H1 (cell line): ENCODE results near the gene SLC2A5. TPM values are rescaled to one million over a fixed set of nuclear protein-coding genes. Genes with fewer than 3 reads are reported as not detected.

Experiments used
- CTCF ChIA-PET: fragments of 300-600 bp; sonication (Branson Sonifier 250); formaldehyde crosslinking; loops from one replicate; lab custom pipeline; 2021; ENCODE audit not compliant: partially characterized antibody; lab: Charles Lee
- POLR2A ChIA-PET: fragments of 300-600 bp; sonication (Branson Sonifier 250); formaldehyde crosslinking; loops from one replicate; lab custom pipeline; 2021; ENCODE audit warnings: inconsistent platforms; ENCODE audit not compliant: partially characterized antibody; lab: Charles Lee
- DNase-seq, 2 experiments: peaks; one replicate each; pipeline versions ENCODE4 v3.0.0 to v3.0.0-alpha.2; 2010 to 2022; ENCODE audit warnings: low spot score in 2 of 2, low read depth in 1 of 2, mixed read lengths in 1 of 2
- FAIRE-seq: peaks from 2 replicates; lab custom pipeline; 2011; peaks lifted over from hg19 to GRCh38; lab: Jason Lieb, UNC
- H2AFZ ChIP-seq: 2 replicates; pipeline ENCODE4 v1.8.1; 2012; ENCODE audit warnings: low read length, inconsistent platforms
- H2AK5ac ChIP-seq: 2 replicates; pipeline ENCODE4 v1.6.1; 2013; ENCODE audit warnings: low read depth, low read length
- H2BK120ac ChIP-seq: replicated peaks from 2 replicates; pipeline ENCODE3; 2013; ENCODE audit warnings: low read depth, low read length, inconsistent platforms
- H2BK12ac ChIP-seq: 2 replicates; pipeline ENCODE4 v1.6.1; 2013; ENCODE audit warnings: low read depth, low read length
- H2BK15ac ChIP-seq: 2 replicates; pipeline ENCODE4 v1.6.1; 2013; ENCODE audit warnings: low read length
- H2BK20ac ChIP-seq: 2 replicates; pipeline ENCODE4 v1.6.1; 2013; ENCODE audit warnings: low read length
- H2BK5ac ChIP-seq: 2 replicates; pipeline ENCODE4 v1.6.1; 2013; ENCODE audit warnings: low read depth, low read length
- H3K14ac ChIP-seq: 2 replicates; pipeline ENCODE4 v1.6.1; 2013; ENCODE audit warnings: inconsistent platforms; ENCODE audit not compliant: insufficient read length
- H3K18ac ChIP-seq: 2 replicates; pipeline ENCODE4 v1.6.1; 2013; ENCODE audit warnings: low read length; ENCODE audit errors: extremely low read depth
- H3K23ac ChIP-seq: 2 replicates; pipeline ENCODE4 v1.6.1; 2013; ENCODE audit warnings: inconsistent platforms; ENCODE audit not compliant: insufficient read length
- H3K23me2 ChIP-seq: 2 replicates; pipeline ENCODE4 v1.6.1; 2013; ENCODE audit warnings: low read depth, low read length
- H3K27ac ChIP-seq: 2 replicates; pipeline ENCODE4 v1.6.1; 2011; ENCODE audit warnings: low read depth, low read length, inconsistent platforms
- H3K27me3 ChIP-seq, 4 experiments: replicated peaks in 1 of 4; 1 replicate in 1 of 4; 2 replicates in 3 of 4; pipeline versions ENCODE4 v1.6.1 to v1.8.1; 2011 to 2013; ENCODE audit warnings: low read length in 3 of 4, mild to moderate bottlenecking in 3 of 4, inconsistent platforms in 2 of 4, mixed read lengths in 2 of 4, moderate library complexity in 1 of 4; ENCODE audit not compliant: control insufficient read depth in 3 of 4, insufficient read depth in 3 of 4; ENCODE audit errors: extremely low read depth in 1 of 4
- H3K36me3 ChIP-seq, 4 experiments: 2 replicates each; pipeline versions ENCODE4 v1.6.1 to v1.8.1; 2011 to 2013; ENCODE audit warnings: mild to moderate bottlenecking in 4 of 4, low read length in 3 of 4, moderate library complexity in 2 of 4, control low read depth in 1 of 4, inconsistent platforms in 1 of 4; ENCODE audit not compliant: insufficient read depth in 4 of 4, control insufficient read depth in 2 of 4
- H3K4ac ChIP-seq: replicated peaks from 2 replicates; pipeline ENCODE3; 2013; ENCODE audit warnings: low read length, low read depth, mixed read lengths, inconsistent platforms; ENCODE audit not compliant: insufficient read length
- H3K4me1 ChIP-seq, 4 experiments: replicated peaks in 1 of 4; 1 replicate in 1 of 4; 2 replicates in 3 of 4; pipeline versions ENCODE4 v1.6.1 to v1.8.1; 2011 to 2013; ENCODE audit warnings: low read length in 3 of 4, inconsistent platforms in 2 of 4, mixed read lengths in 1 of 4; ENCODE audit not compliant: insufficient read depth in 4 of 4, control insufficient read depth in 3 of 4
- H3K4me2 ChIP-seq, 2 experiments: 2 replicates each; pipeline versions ENCODE4 v1.6.1 to v1.8.1; 2011 to 2013; ENCODE audit warnings: low read depth in 2 of 2, low read length in 2 of 2, control low read depth in 1 of 2, inconsistent platforms in 1 of 2, mild to moderate bottlenecking in 1 of 2; ENCODE audit not compliant: insufficient read depth in 1 of 2
- H3K4me3 ChIP-seq, 4 experiments: fragments of 200-600, 300-600 bp in 1 of 4; sonication (generic), shearing (Covaris generic), sonication (Bioruptor Twin) in 1 of 4; 2 replicates each; pipeline versions ENCODE4 v1.5.1 to v1.8.1; 2011 to 2016; ENCODE audit warnings: low read length in 4 of 4, low read depth in 3 of 4, control low read depth in 2 of 4, inconsistent platforms in 2 of 4, mild to moderate bottlenecking in 2 of 4, mixed read lengths in 1 of 4, moderate library complexity in 1 of 4; ENCODE audit not compliant: insufficient read depth in 2 of 4; ENCODE audit errors: extremely low read depth in 1 of 4
- H3K56ac ChIP-seq: replicated peaks from 2 replicates; pipeline ENCODE3; 2013; ENCODE audit warnings: low read depth, mild to moderate bottlenecking, mixed read lengths, low read length, inconsistent platforms; ENCODE audit not compliant: insufficient read length
- H3K79me1 ChIP-seq: 2 replicates; pipeline ENCODE4 v1.6.1; 2013; ENCODE audit warnings: low read depth, low read length, control low read depth
- H3K79me2 ChIP-seq, 2 experiments: 2 replicates each; pipeline versions ENCODE4 v1.6.1 to v1.8.1; 2012 to 2013; ENCODE audit warnings: low read length in 2 of 2, mild to moderate bottlenecking in 2 of 2, inconsistent platforms in 1 of 2; ENCODE audit not compliant: insufficient read depth in 2 of 2, control insufficient read depth in 1 of 2
- H3K9ac ChIP-seq, 4 experiments: replicated peaks in 1 of 4; 1 replicate in 1 of 4; 2 replicates in 3 of 4; pipeline versions ENCODE4 v1.6.1 to v1.8.1; 2011 to 2013; ENCODE audit warnings: low read depth in 3 of 4, low read length in 3 of 4, control low read depth in 2 of 4, mild to moderate bottlenecking in 2 of 4, moderate library complexity in 2 of 4, inconsistent platforms in 1 of 4; ENCODE audit errors: extremely low read depth in 1 of 4
- H3K9me3 ChIP-seq, 2 experiments: 2 replicates each; pipeline versions ENCODE4 v1.6.1 to v1.8.1; 2012 to 2013; ENCODE audit warnings: mild to moderate bottlenecking in 2 of 2, moderate library complexity in 2 of 2, control low read depth in 1 of 2, inconsistent platforms in 1 of 2, low read depth in 1 of 2, low read length in 1 of 2, mixed read lengths in 1 of 2; ENCODE audit not compliant: insufficient read depth in 2 of 2
- H4K20me1 ChIP-seq, 2 experiments: replicated peaks in 1 of 2; 2 replicates each; pipeline versions ENCODE3 to v1.8.1; 2011 to 2013; ENCODE audit warnings: inconsistent platforms in 2 of 2, low read length in 2 of 2, mild to moderate bottlenecking in 1 of 2; ENCODE audit not compliant: insufficient read depth in 2 of 2, control insufficient read depth in 1 of 2
- H4K5ac ChIP-seq: 2 replicates; pipeline ENCODE4 v1.6.1; 2013; ENCODE audit warnings: low read length, low read depth, mixed read lengths, inconsistent platforms; ENCODE audit not compliant: insufficient read length
- H4K8ac ChIP-seq: 2 replicates; pipeline ENCODE4 v1.8.0; 2013; ENCODE audit warnings: mild to moderate bottlenecking, moderate library complexity, low read length, inconsistent platforms; ENCODE audit not compliant: insufficient read depth; ENCODE audit errors: extremely low read depth
- H4K91ac ChIP-seq: replicated peaks from 2 replicates; pipeline ENCODE3; 2013; ENCODE audit warnings: low read length, mixed read lengths, inconsistent platforms; ENCODE audit not compliant: insufficient read length
- CTBP2 ChIP-seq: IDR thresholded peaks from 2 replicates; pipeline ENCODE4 v1.7.0; 2011; ENCODE audit warnings: borderline replicate concordance, mild to moderate bottlenecking, moderate library complexity, mixed read lengths, low read length; ENCODE audit not compliant: insufficient read depth, insufficient read length
- GABPA ChIP-seq: IDR thresholded peaks from 2 replicates; pipeline ENCODE4 v1.6.1; 2011; ENCODE audit warnings: mild to moderate bottlenecking, low read length, moderate library complexity, borderline replicate concordance; ENCODE audit not compliant: insufficient read depth
- KDM4A ChIP-seq: IDR thresholded peaks from one replicate; pipeline ENCODE4 v1.7.1; 2012; ENCODE audit warnings: low read depth, mild to moderate bottlenecking, moderate library complexity, low read length, inconsistent platforms; ENCODE audit not compliant: severe bottlenecking
- TEAD4 ChIP-seq: IDR thresholded peaks from 2 replicates; pipeline ENCODE4 v1.6.1; 2012; ENCODE audit warnings: low read depth, low read length, inconsistent platforms, mixed read lengths
- WGBS, 2 experiments: shearing (Covaris generic) in 1 of 2; methylation state at CpG; one replicate each; pipeline versions ENCODE4 v1.1.6 to v1.1.7; 2013 to 2015; ENCODE audit warnings: low lambda C conversion rate in 2 of 2, mixed read lengths in 2 of 2, inconsistent platforms in 1 of 2, low coverage in 1 of 2, missing lambda C conversion rate in 1 of 2; ENCODE audit not compliant: insufficient replicate concordance in 2 of 2, insufficient coverage in 1 of 2, insufficient read length in 1 of 2; ENCODE audit errors: extremely low coverage in 1 of 2, missing lambda C conversion rate in 1 of 2; 5-methylcytosine and 5-hydroxymethylcytosine counted together
- polyA plus RNA-seq, 7 experiments: library from polyadenylated mRNA; depleted of rRNA in 3 of 7; stranded (reverse) in 5 of 7; unstranded in 2 of 7; fragments of >200 nt in 5 of 7; fragments of 200-250 nt in 2 of 7; gene quantifications; 1 replicate in 5 of 7; 2 replicates in 1 of 7; 4 replicates in 1 of 7; pipeline versions ENCODE4 v1.2.1 to v1.2.3, GENCODE V29; 2011 to 2013; ENCODE audit warnings: missing spikeins in 2 of 7, mixed read lengths in 2 of 7
- total RNA-seq: library from RNA; stranded (reverse); fragmentation: NEBNext Ultra II Directional; extraction: Animal tissue kit (Norgen Biotek cat#: 25700); gene quantifications from 2 replicates; pipeline ENCODE4 v1.2.1, GENCODE V29; 2021

Gene SLC2A5
- total and polyA plus RNA-seq, 2 of the 8 experiments (the other 6 are each of a cell fraction or from before 2014, with no cell fraction given) = 0.12 TPM; not detected in 1

- Histone ChIP-seq H2BK20ac (no peak overlapping the region), H3K18ac (no peak overlapping the region), H4K8ac (no peak overlapping the region), H2BK120ac (no peak overlapping the region), H3K4me1 (no peaks in the 10 kb centered on the region), H3K23me2 (no peaks in the 10 kb centered on the region), H3K4me3 (no peak overlapping the region), H3K23ac (no peak overlapping the region), H3K4me2 (no peak overlapping the region), H2BK12ac (no peak overlapping the region), H3K9ac (no peak overlapping the region), H2BK15ac (no peak overlapping the region), H4K5ac (no peak overlapping the region), H2AK5ac (no peak overlapping the region), H2BK5ac (no peak overlapping the region), H3K9me3 (no peaks in the 10 kb centered on the region), H3K79me2 (no peaks in the 10 kb centered on the region), H3K79me1 (no peaks in the 10 kb centered on the region; the same call in 1 of the 2 replicates), H3K14ac (no peak overlapping the region), H3K27ac (no peak overlapping the region), H3K36me3 (no peaks in the 10 kb centered on the region), H2AFZ (no peak overlapping the region), H3K56ac (no peak overlapping the region), H3K27me3 (no peaks in the 10 kb centered on the region), H4K20me1 (no peaks in the 10 kb centered on the region), H3K4ac (no peak overlapping the region), H4K91ac (no peak overlapping the region)
- no peak for FAIRE-seq
- ChIA-PET POLR2A (no interaction called here), CTCF (interaction anchor here (0.6 to 2.0 kb wide), 4 partner anchors 10 to 103 kb away, joined by 3 to 8 read pairs (median 6); no protein-coding TSS in a partner anchor)
- 73% methylated on average over 2 of the region's 6 CpGs; no CpG with 5 or more reads in 1 of the 2 experiments for WGBS, 2 experiments
- DNase-seq = no peak
- TF ChIP-seq TEAD4 = no peak
- TF ChIP-seq GABPA = no peak
- TF ChIP-seq CTBP2 = no peak
- TF ChIP-seq KDM4A = no peak
Measured at GRCh38 chr1:9020305-9020704, 49.1 kb downstream of the SLC2A5 start.
